Keratinocyte (primary cell): Measurements from ENCODE around the gene COL13A1. TPM values are rescaled to one million over a fixed set of nuclear protein-coding genes. Genes with fewer than 3 reads are reported as not detected.

Experiments used
- DNase-seq: peaks from one replicate; pipeline ENCODE4 v3.0.0-alpha.2; 2011; ENCODE audit warnings: low read depth, missing footprints, low spot score
- FAIRE-seq: peaks from 2 replicates; lab custom pipeline; 2011; peaks lifted over from hg19 to GRCh38; lab: Jason Lieb, UNC
- H2AFZ ChIP-seq: 2 replicates; pipeline ENCODE4 v1.6.0; 2012; ENCODE audit warnings: low read length, control low read depth, inconsistent platforms; ENCODE audit not compliant: control insufficient read depth
- H3K27ac ChIP-seq: 2 replicates; pipeline ENCODE4 v1.5.1; 2011; ENCODE audit warnings: low read length; ENCODE audit not compliant: control insufficient read depth, insufficient read depth
- H3K27me3 ChIP-seq: 3 replicates; pipeline ENCODE4 v1.6.0; 2011; ENCODE audit warnings: low read length; ENCODE audit not compliant: control insufficient read depth, insufficient read depth; ENCODE audit errors: extremely low read depth
- H3K36me3 ChIP-seq, 2 experiments: 2 replicates in 1 of 2; 3 replicates in 1 of 2; pipeline ENCODE4 v1.5.1; 2011; ENCODE audit warnings: low read length in 2 of 2, mild to moderate bottlenecking in 1 of 2; ENCODE audit not compliant: control insufficient read depth in 2 of 2, insufficient read depth in 2 of 2; ENCODE audit errors: extremely low read depth in 1 of 2
- H3K4me1 ChIP-seq: 3 replicates; pipeline ENCODE4 v1.5.1; 2011; ENCODE audit warnings: low read length; ENCODE audit not compliant: control insufficient read depth, insufficient read depth; ENCODE audit errors: extremely low read depth
- H3K4me2 ChIP-seq: 3 replicates; pipeline ENCODE4 v1.6.0; 2011; ENCODE audit warnings: low read depth, low read length; ENCODE audit not compliant: control insufficient read depth, insufficient read depth; ENCODE audit errors: extremely low read depth
- H3K4me3 ChIP-seq, 3 experiments: fragments of 200-600 bp in 1 of 3; sonication (generic) in 1 of 3; 2 replicates in 2 of 3; 3 replicates in 1 of 3; pipeline ENCODE4 v1.5.1; 2011 to 2016; ENCODE audit warnings: low read length in 3 of 3, mild to moderate bottlenecking in 3 of 3, control low read depth in 2 of 3, inconsistent platforms in 1 of 3, low read depth in 1 of 3, mixed read lengths in 1 of 3, mixed run types in 1 of 3, moderate library complexity in 1 of 3; ENCODE audit not compliant: control insufficient read depth in 2 of 3, insufficient read depth in 2 of 3; ENCODE audit errors: extremely low read depth in 1 of 3
- H3K79me2 ChIP-seq: 2 replicates; pipeline ENCODE4 v1.6.0; 2012; ENCODE audit warnings: low read length; ENCODE audit not compliant: control insufficient read depth, insufficient read depth
- H3K9ac ChIP-seq: 3 replicates; pipeline ENCODE4 v1.6.0; 2011; ENCODE audit warnings: low read length; ENCODE audit not compliant: control insufficient read depth, insufficient read depth; ENCODE audit errors: extremely low read depth
- H3K9me1 ChIP-seq: 3 replicates; pipeline ENCODE4 v1.6.0; 2011; ENCODE audit warnings: low read length; ENCODE audit not compliant: control insufficient read depth, insufficient read depth; ENCODE audit errors: extremely low read depth
- H3K9me3 ChIP-seq: 2 replicates; pipeline ENCODE4 v1.5.1; 2012; ENCODE audit warnings: low read depth, low read length; ENCODE audit not compliant: control insufficient read depth
- H4K20me1 ChIP-seq: 3 replicates; pipeline ENCODE4 v1.6.0; 2011; ENCODE audit warnings: low read length; ENCODE audit not compliant: control insufficient read depth, insufficient read depth; ENCODE audit errors: extremely low read depth
- CTCF ChIP-seq, 3 experiments: IDR thresholded peaks in 1 of 3; conservative IDR thresholded peaks in 1 of 3; optimal IDR thresholded peaks in 1 of 3; 2 replicates in 2 of 3; 3 replicates in 1 of 3; pipeline versions ENCODE3 to v1.5.1; 2011; ENCODE audit warnings: low read length in 3 of 3, mild to moderate bottlenecking in 3 of 3, moderate library complexity in 2 of 3, control low read depth in 1 of 3, inconsistent platforms in 1 of 3; ENCODE audit not compliant: insufficient read depth in 2 of 3; ENCODE audit errors: extremely low read depth in 1 of 3
- EZH2 ChIP-seq: IDR thresholded peaks from one replicate; pipeline ENCODE4 v1.6.1; 2012; ENCODE audit warnings: inconsistent platforms, mild to moderate bottlenecking, low read length, moderate library complexity
- dilution Hi-C: fragments of 300-500 bp; cut with MboI; formaldehyde crosslinking; loops from one replicate; pipeline ENCODE4 v1.7.0; 2020; ENCODE audit warnings: low sequenced_read_pairs; ENCODE audit not compliant: extremely low pct_ligation_motif_present
- polyA plus RNA-seq, 5 experiments: library from polyadenylated mRNA; depleted of rRNA in 3 of 5; stranded (reverse) in 3 of 5; stranded (forward) in 1 of 5; unstranded in 1 of 5; fragments of >200 nt; gene quantifications; 1 replicate in 1 of 5; 2 replicates in 3 of 5; 3 replicates in 1 of 5; pipeline versions ENCODE4 v1.2.1 to v1.2.3, GENCODE V29; 2011 to 2012; ENCODE audit warnings: missing spikeins in 2 of 5, low read depth in 1 of 5, low replicate concordance in 1 of 5

COL13A1 gene
- polyA plus RNA-seq, 1 donor (not counting 4 experiments of a cell fraction or from before 2014, with no cell fraction given), result 1.5 TPM

DNA sequence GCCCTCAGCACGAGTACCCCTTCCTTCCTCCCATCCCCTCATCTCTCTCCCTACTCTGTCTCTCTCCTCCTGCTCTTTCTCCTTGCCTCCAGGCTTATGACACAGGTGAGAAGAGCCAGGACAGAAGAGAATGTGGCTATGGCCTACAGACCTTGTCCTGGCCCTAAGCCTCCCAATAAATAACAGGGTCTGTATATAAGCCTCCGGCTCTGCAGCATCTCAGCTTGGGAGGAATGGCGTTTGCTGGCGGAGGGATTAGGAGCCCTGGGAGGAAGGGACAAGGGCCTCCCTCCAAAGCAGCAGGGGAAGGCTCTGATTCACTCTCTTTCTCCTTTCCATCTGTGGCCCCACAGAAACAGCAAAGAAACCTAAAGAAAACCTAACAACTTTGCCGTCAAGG, 45.8 kb downstream of the COL13A1 start:
- dilution Hi-C loops, result no loop called here
- H3K36me3 ChIP-seq, result no peaks in the 10 kb centered on the region
- no peak overlapping the region for H3K4me2 ChIP-seq
- H3K9me3 ChIP-seq, result no peaks in the 10 kb centered on the region
- DNase-seq, result no peak
- H3K27ac ChIP-seq, result no peak overlapping the region
- H3K9ac ChIP-seq, result no peak overlapping the region
- TF ChIP-seq CTCF (optimal IDR thresholded peaks at IDR 0.05 in 1 of 3, IDR thresholded peaks at IDR 0.05 in 1 of 3, conservative IDR thresholded peaks at IDR 0.05 in 1 of 3; ENCODE audit: extremely low read depth in 1 of 3, insufficient read depth in 2 of 3, low read length in 3 of 3) (no peak), EZH2 (no peak)
- H3K9me1 ChIP-seq, result no peaks in the 10 kb centered on the region
- no peaks in the 10 kb centered on the region for H3K4me1 ChIP-seq
- no peak for FAIRE-seq
- no peaks in the 10 kb centered on the region for H3K79me2 ChIP-seq
- H3K27me3 ChIP-seq, result no peaks in the 10 kb centered on the region
- H2AFZ ChIP-seq, result no peak overlapping the region
- H3K4me3 ChIP-seq, result no peak overlapping the region
- H4K20me1 ChIP-seq, result no peaks in the 10 kb centered on the region

DNA sequence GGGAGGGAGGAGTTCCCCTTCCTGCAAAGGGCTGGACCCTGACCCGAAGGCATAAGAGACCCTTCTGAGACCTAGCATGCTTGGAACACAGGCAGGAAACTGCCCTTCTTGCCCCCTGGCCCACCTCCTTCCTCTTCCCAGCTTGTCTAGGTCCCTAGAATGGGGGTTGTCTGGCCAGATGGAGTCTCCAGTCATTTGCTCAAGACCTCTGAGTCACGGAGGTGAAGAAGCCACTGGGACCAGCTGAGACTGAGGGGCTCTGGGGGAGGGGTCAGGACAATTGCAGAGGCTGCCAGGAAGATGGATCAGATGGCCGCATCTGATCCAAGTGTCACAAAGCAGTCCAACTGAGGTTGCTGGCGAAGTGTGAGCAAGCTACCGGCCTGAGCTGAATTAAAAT, 46.2 kb downstream of the COL13A1 start:
- Histone ChIP-seq H3K4me2 (no peak overlapping the region), H3K79me2 (no peaks in the 10 kb centered on the region), H3K4me3 (no peak overlapping the region), H3K4me1 (no peaks in the 10 kb centered on the region), H3K9ac (no peak overlapping the region), H3K9me1 (no peaks in the 10 kb centered on the region), H2AFZ (no peak overlapping the region), H3K36me3 (no peaks in the 10 kb centered on the region), H3K27me3 (no peaks in the 10 kb centered on the region), H4K20me1 (no peaks in the 10 kb centered on the region), H3K9me3 (no peaks in the 10 kb centered on the region), H3K27ac (no peak overlapping the region)
- FAIRE-seq (no peak), DNase-seq (no peak)
- dilution Hi-C loops, result no loop called here
- TF ChIP-seq CTCF (optimal IDR thresholded peaks at IDR 0.05 in 1 of 3, IDR thresholded peaks at IDR 0.05 in 1 of 3, conservative IDR thresholded peaks at IDR 0.05 in 1 of 3; ENCODE audit: extremely low read depth in 1 of 3, insufficient read depth in 2 of 3, low read length in 3 of 3) (no peak), EZH2 (no peak)
